KMS-11 (cell line): Measurements from ENCODE around the gene RAET1L.
"Not testable (repeated sequence)": the region's sequence is repeated elsewhere in the genome, so short reads cannot be mapped to it uniquely, and the experiment has no call there.

ENCODE experiments used
- H2AFZ ChIP-seq: fragments of 200-600 bp; sonication (generic); 2 replicates; pipeline ENCODE4 v1.6.1; 2016; ENCODE audit warnings: antibody characterized with exemption, mixed run types, low read depth
- H3K27ac ChIP-seq: fragments of 200-600 bp; sonication (generic); 2 replicates; pipeline ENCODE4 v1.6.1; 2016; ENCODE audit warnings: mild to moderate bottlenecking, mixed run types
- H3K27me3 ChIP-seq: fragments of 200-600 bp; sonication (generic); 2 replicates; pipeline ENCODE4 v1.6.1; 2017; ENCODE audit warnings: mild to moderate bottlenecking, low read depth, mixed run types, moderate library complexity; ENCODE audit not compliant: insufficient read depth
- H3K36me3 ChIP-seq: fragments of 200-600 bp; sonication (generic); 2 replicates; pipeline ENCODE4 v1.6.1; 2017; ENCODE audit warnings: mild to moderate bottlenecking, mixed run types; ENCODE audit not compliant: insufficient read depth
- H3K4me1 ChIP-seq: fragments of 200-600 bp; sonication (generic); 2 replicates; pipeline ENCODE4 v1.6.1; 2016; ENCODE audit warnings: mild to moderate bottlenecking, low read depth, mixed run types; ENCODE audit not compliant: poor library complexity, severe bottlenecking
- H3K4me2 ChIP-seq: fragments of 200-600 bp; sonication (generic); 2 replicates; pipeline ENCODE4 v1.7.0; 2016; ENCODE audit warnings: mild to moderate bottlenecking, mixed run types
- H3K4me3 ChIP-seq: fragments of 200-600 bp; sonication (generic); IDR thresholded peaks from 2 replicates; pipeline ENCODE4 v1.6.1; 2017; ENCODE audit warnings: low read depth, low read length, mixed read lengths; ENCODE audit not compliant: insufficient read depth
- H3K79me2 ChIP-seq: fragments of 200-600 bp; sonication (generic); 2 replicates; pipeline ENCODE4 v1.6.1; 2016; ENCODE audit warnings: low read depth, mixed run types; ENCODE audit not compliant: insufficient read depth
- H3K9ac ChIP-seq: fragments of 200-600 bp; sonication (generic); 2 replicates; pipeline ENCODE4 v1.6.1; 2016; ENCODE audit warnings: mild to moderate bottlenecking, mixed run types
- H4K20me1 ChIP-seq: fragments of 200-600 bp; sonication (generic); 2 replicates; pipeline ENCODE4 v1.6.1; 2016; ENCODE audit warnings: mild to moderate bottlenecking, mixed run types; ENCODE audit not compliant: insufficient read depth
- CTCF ChIP-seq: fragments of 200-600 bp; sonication (generic); conservative IDR thresholded peaks from 2 replicates; pipeline ENCODE4 v1.6.1; 2017; ENCODE audit warnings: low read depth, mild to moderate bottlenecking, antibody characterized with exemption, low read length, moderate library complexity, mixed read lengths

RAET1L gene

GRCh38 chr6:149969635-149970034 lies 55.7 kb downstream of the RAET1L start:
- no peaks in the 10 kb centered on the region for H3K79me2 ChIP-seq
- no peak overlapping the region for H3K9ac ChIP-seq
- H3K27ac ChIP-seq: no peak overlapping the region
- no peak for TF ChIP-seq CTCF
- H3K27me3 ChIP-seq: no peaks in the 10 kb centered on the region
- no peaks in the 10 kb centered on the region for H4K20me1 ChIP-seq
- H3K4me3 ChIP-seq: no peak overlapping the region
- no peak overlapping the region for H3K4me2 ChIP-seq
- no peaks in the 10 kb centered on the region for H3K36me3 ChIP-seq
- H2AFZ ChIP-seq: no peak overlapping the region
- no peaks in the 10 kb centered on the region for H3K4me1 ChIP-seq

GRCh38 chr6:149968909-149969308 lies 56.4 kb downstream of the RAET1L start:
- H2AFZ ChIP-seq, H3K27ac ChIP-seq, H4K20me1 ChIP-seq, H3K9ac ChIP-seq, H3K4me2 ChIP-seq, H3K4me3 ChIP-seq, H3K79me2 ChIP-seq, H3K4me1 ChIP-seq, H3K36me3 ChIP-seq, H3K27me3 ChIP-seq: not testable (repeated sequence)
